Activated naive CD8-positive, alpha-beta T cell treated with anti-CD3 and anti-CD28 coated beads, Interleukin-2, amount 50 U/mL, for 24 hours (primary cell): ENCODE results near the gene CDKL2.
"Not testable (repeated sequence)": the region's sequence is repeated elsewhere in the genome, so short reads cannot be mapped to it uniquely, and the experiment has no call there.

Experiments used
- ATAC-seq: fragments of 150-1000 bp; cut with Tn5 transposase; one replicate; pipeline ENCODE4 v1.10.0; 2021
- DNase-seq: peaks from one replicate; pipeline ENCODE4 v3.0.0; 2021
- H3K27ac Mint-ChIP-seq: one replicate; pipeline ENCODE4 v1.8.0; 2021; ENCODE audit warnings: mild to moderate bottlenecking, mixed read lengths
- H3K27me3 Mint-ChIP-seq: one replicate; pipeline ENCODE4 v1.8.0; 2021; ENCODE audit warnings: mixed read lengths
- H3K36me3 Mint-ChIP-seq: one replicate; pipeline ENCODE4 v1.8.0; 2021; ENCODE audit warnings: low read depth, mixed read lengths
- H3K4me1 Mint-ChIP-seq: one replicate; pipeline ENCODE4 v1.8.0; 2021; ENCODE audit warnings: mixed read lengths
- H3K4me3 Mint-ChIP-seq: one replicate; pipeline ENCODE4 v1.8.0; 2021; ENCODE audit warnings: mild to moderate bottlenecking, moderate library complexity, mixed read lengths
- H3K9me3 Mint-ChIP-seq: one replicate; pipeline ENCODE4 v1.8.0; 2021; ENCODE audit warnings: mixed read lengths

Gene CDKL2

GRCh38 chr4:75630174-75630936 is at the start of gene CDKL2:
Gene CDKL2, minus strand, starts transcription at chr4:75630528. Its CDS starts 4,540 bp downstream, at chr4:75625988.
- ATAC-seq (peak; percentile 100), DNase-seq (peak; percentile 88)
- Mint-ChIP-seq H3K27ac (peak within 1 kb of the TSS; percentile 48), H3K4me1 (peaks cover 19% of the 10 kb centered on the region), H3K36me3 (no peaks in the 10 kb centered on the region), H3K9me3 (no peaks in the 10 kb centered on the region), H3K4me3 (peak within 1 kb of the TSS; percentile 80), H3K27me3 (peaks cover 2% of the 10 kb centered on the region)

GRCh38 chr4:75678965-75679364 is 48.6 kb upstream of the CDKL2 start:
- Mint-ChIP-seq H3K27ac (no peak overlapping the region), H3K4me1 (peaks cover 24% of the 10 kb centered on the region), H3K9me3 (no peaks in the 10 kb centered on the region), H3K36me3 (no peaks in the 10 kb centered on the region), H3K4me3 (no peak overlapping the region), H3K27me3 (no peaks in the 10 kb centered on the region)
- no peak for ATAC-seq
- DNase-seq = no peak

- no peak overlapping the region for H3K4me3 Mint-ChIP-seq
- no peak for DNase-seq
- peaks cover 25% of the 10 kb centered on the region for H3K4me1 Mint-ChIP-seq
- no peaks in the 10 kb centered on the region for H3K27me3 Mint-ChIP-seq
- H3K27ac Mint-ChIP-seq = no peak overlapping the region
- no peaks in the 10 kb centered on the region for H3K36me3 Mint-ChIP-seq
- no peaks in the 10 kb centered on the region for H3K9me3 Mint-ChIP-seq
- no peak for ATAC-seq
Observed at GRCh38 chr4:75678473-75678872, 48.1 kb upstream of the CDKL2 start.

GRCh38 chr4:75675004-75675531 is 44.7 kb upstream of the CDKL2 start:
- ATAC-seq = no peak
- Mint-ChIP-seq H3K36me3 (peaks cover 11% of the 10 kb centered on the region), H3K27me3 (no peaks in the 10 kb centered on the region)

GRCh38 chr4:75673959-75674328 is 43.6 kb upstream of the CDKL2 start:
- ATAC-seq (no peak), DNase-seq (no peak)
- Mint-ChIP-seq H3K9me3 (no peaks in the 10 kb centered on the region), H3K36me3 (peaks cover 17% of the 10 kb centered on the region), H3K4me1 (peaks cover 44% of the 10 kb centered on the region), H3K27me3 (no peaks in the 10 kb centered on the region), H3K4me3 (peak overlapping the region; percentile 97), H3K27ac (peak overlapping the region; percentile 98)

More at GRCh38 chr4:75675004-75675531, 44.7 kb upstream of the CDKL2 start:
- Mint-ChIP-seq H3K27ac (no peak overlapping the region), H3K9me3 (no peaks in the 10 kb centered on the region), H3K4me3 (no peak overlapping the region), H3K4me1 (peaks cover 34% of the 10 kb centered on the region)
- DNase-seq = no peak

GRCh38 chr4:75673027-75673958 is 43.0 kb upstream of the CDKL2 start, which contains the start of gene G3BP2:
Gene G3BP2, minus strand, starts transcription at chr4:75673411. Its CDS starts 11,386 bp downstream, at chr4:75662025.
- H3K36me3 Mint-ChIP-seq = peaks cover 19% of the 10 kb centered on the region
- DNase-seq (peak; percentile 95), ATAC-seq (peak; percentile 95)
- H3K4me1 Mint-ChIP-seq = peaks cover 50% of the 10 kb centered on the region
- peak within 1 kb of the TSS; percentile 97 for H3K4me3 Mint-ChIP-seq
- H3K27me3 Mint-ChIP-seq = no peaks in the 10 kb centered on the region
- H3K9me3 Mint-ChIP-seq = no peaks in the 10 kb centered on the region
- H3K27ac Mint-ChIP-seq = peak within 1 kb of the TSS; percentile 98

- peak; percentile 81 for DNase-seq
- no peaks in the 10 kb centered on the region for H3K27me3 Mint-ChIP-seq
- peaks cover 19% of the 10 kb centered on the region for H3K36me3 Mint-ChIP-seq
- peaks cover 57% of the 10 kb centered on the region for H3K4me1 Mint-ChIP-seq
- ATAC-seq = peak; percentile 21
- H3K27ac Mint-ChIP-seq = peak overlapping the region; percentile 98
- peak overlapping the region; percentile 97 for H3K4me3 Mint-ChIP-seq
- no peaks in the 10 kb centered on the region for H3K9me3 Mint-ChIP-seq
Observed at GRCh38 chr4:75672461-75673026, 42.2 kb upstream of the CDKL2 start.

- no peaks in the 10 kb centered on the region for H3K27me3 Mint-ChIP-seq
- DNase-seq (no peak), ATAC-seq (no peak)
- H3K4me3 Mint-ChIP-seq = peak overlapping the region; percentile 97
- peaks cover 22% of the 10 kb centered on the region for H3K36me3 Mint-ChIP-seq
- no peaks in the 10 kb centered on the region for H3K9me3 Mint-ChIP-seq
- peaks cover 63% of the 10 kb centered on the region for H3K4me1 Mint-ChIP-seq
- H3K27ac Mint-ChIP-seq = peak overlapping the region; percentile 98
Observed at GRCh38 chr4:75671802-75672421, 41.6 kb upstream of the CDKL2 start.

- Mint-ChIP-seq H3K36me3 (peaks cover 24% of the 10 kb centered on the region), H3K27ac (peak overlapping the region; percentile 1), H3K27me3 (no peaks in the 10 kb centered on the region), H3K4me1 (peaks cover 83% of the 10 kb centered on the region), H3K9me3 (no peaks in the 10 kb centered on the region), H3K4me3 (peak overlapping the region; percentile 44)
- DNase-seq = no peak
- no peak for ATAC-seq
Observed at GRCh38 chr4:75668596-75668995, 38.3 kb upstream of the CDKL2 start.

- not testable (repeated sequence) for ATAC-seq, DNase-seq, H3K9me3 Mint-ChIP-seq, H3K27me3 Mint-ChIP-seq
- Mint-ChIP-seq H3K4me1 (peaks cover 80% of the 10 kb centered on the region), H3K4me3 (peak overlapping the region; percentile 44), H3K36me3 (peaks cover 26% of the 10 kb centered on the region), H3K27ac (peak overlapping the region; percentile 86)
Observed at GRCh38 chr4:75667636-75668035, 37.3 kb upstream of the CDKL2 start.

- peaks cover 29% of the 10 kb centered on the region for H3K36me3 Mint-ChIP-seq
- DNase-seq = no peak
- peaks cover 82% of the 10 kb centered on the region for H3K4me1 Mint-ChIP-seq
- no peaks in the 10 kb centered on the region for H3K9me3 Mint-ChIP-seq
- peak overlapping the region; percentile 61 for H3K4me3 Mint-ChIP-seq
- peak; percentile 33 for ATAC-seq
- H3K27ac Mint-ChIP-seq = peak overlapping the region; percentile 79
- H3K27me3 Mint-ChIP-seq = no peaks in the 10 kb centered on the region
Observed at GRCh38 chr4:75666299-75666698, 36.0 kb upstream of the CDKL2 start.

- not testable (repeated sequence) for DNase-seq, H3K27ac Mint-ChIP-seq, H3K27me3 Mint-ChIP-seq, H3K9me3 Mint-ChIP-seq, ATAC-seq, H3K4me3 Mint-ChIP-seq
- peaks cover 74% of the 10 kb centered on the region for H3K4me1 Mint-ChIP-seq
- peaks cover 37% of the 10 kb centered on the region for H3K36me3 Mint-ChIP-seq
Observed at GRCh38 chr4:75664604-75665003, 34.3 kb upstream of the CDKL2 start.

GRCh38 chr4:75662626-75663025 is 32.3 kb upstream of the CDKL2 start:
- ATAC-seq = no peak
- Mint-ChIP-seq H3K4me1 (peaks cover 67% of the 10 kb centered on the region), H3K9me3 (no peaks in the 10 kb centered on the region), H3K27ac (peak overlapping the region; percentile 53), H3K27me3 (no peaks in the 10 kb centered on the region), H3K4me3 (no peak overlapping the region), H3K36me3 (peaks cover 48% of the 10 kb centered on the region)
- DNase-seq = no peak

GRCh38 chr4:75660491-75660890 is 30.2 kb upstream of the CDKL2 start:
- no peak for ATAC-seq
- H3K27me3 Mint-ChIP-seq = no peaks in the 10 kb centered on the region
- peaks cover 66% of the 10 kb centered on the region for H3K4me1 Mint-ChIP-seq
- peaks cover 59% of the 10 kb centered on the region for H3K36me3 Mint-ChIP-seq
- no peak for DNase-seq
- no peak overlapping the region for H3K4me3 Mint-ChIP-seq
- peak overlapping the region; percentile 1 for H3K27ac Mint-ChIP-seq
- no peaks in the 10 kb centered on the region for H3K9me3 Mint-ChIP-seq
